HFFc6 (cell line): ENCODE measurements around the gene HCK. TPM values are rescaled to one million over a fixed set of nuclear protein-coding genes. Genes with fewer than 3 reads are reported as not detected.
"Not testable (repeated sequence)": the region's sequence is repeated elsewhere in the genome, so short reads cannot be mapped to it uniquely, and the experiment has no call there.

Experiments
- DNase-seq: peaks from one replicate; pipeline ENCODE4 v3.0.0-alpha.2; 2018
- H3K27ac Mint-ChIP-seq: 2 replicates; pipeline ENCODE4 v1.8.0; 2020; ENCODE audit warnings: mild to moderate bottlenecking, mixed read lengths
- H3K27me3 Mint-ChIP-seq: 2 replicates; pipeline ENCODE4 v1.8.0; 2021; ENCODE audit warnings: mild to moderate bottlenecking, moderate library complexity, mixed read lengths; ENCODE audit not compliant: insufficient read depth
- H3K36me3 Mint-ChIP-seq: 2 replicates; pipeline ENCODE4 v1.8.0; 2021; ENCODE audit warnings: low read depth, mixed read lengths
- H3K4me1 Mint-ChIP-seq: 2 replicates; pipeline ENCODE4 v1.8.0; 2020; ENCODE audit warnings: low read depth, mixed read lengths
- H3K4me3 Mint-ChIP-seq: 2 replicates; pipeline ENCODE4 v1.8.0; 2020; ENCODE audit warnings: mild to moderate bottlenecking, moderate library complexity, mixed read lengths
- H3K9me3 Mint-ChIP-seq: 2 replicates; pipeline ENCODE4 v1.8.0; 2020; ENCODE audit warnings: mild to moderate bottlenecking, mixed read lengths
- CTCF ChIP-seq: fragments of 200-600 bp; sonication (generic); IDR thresholded peaks from 2 replicates; pipeline ENCODE4 v1.5.0; 2021; ENCODE audit warnings: antibody characterized with exemption, mild to moderate bottlenecking
- total RNA-seq, 6 experiments: library from RNA; stranded (reverse); fragmentation: NEBNext Ultra II Directional; extraction: Animal tissue kit (Norgen Biotek cat#: 25700); gene quantifications; 2 replicates in 1 of 6; 3 replicates in 5 of 6; pipeline ENCODE4 v1.2.3, GENCODE V29; 2021

Gene HCK
- total RNA-seq, 6 experiments from 2014 or later = not detected

- H3K9me3 Mint-ChIP-seq = no peaks in the 10 kb centered on the region
- no peaks in the 10 kb centered on the region for H3K36me3 Mint-ChIP-seq
- DNase-seq = peak; percentile 84
- peak; percentile 99 for TF ChIP-seq CTCF
- peaks cover 49% of the 10 kb centered on the region for H3K27me3 Mint-ChIP-seq
- peak overlapping the region; percentile 15; the same call in 1 of the 2 replicates for H3K4me3 Mint-ChIP-seq
- H3K27ac Mint-ChIP-seq = no peak overlapping the region
- no peaks in the 10 kb centered on the region for H3K4me1 Mint-ChIP-seq
Measured at GRCh38 chr20:32031007-32031958, 20.8 kb upstream of the HCK start.

DNA sequence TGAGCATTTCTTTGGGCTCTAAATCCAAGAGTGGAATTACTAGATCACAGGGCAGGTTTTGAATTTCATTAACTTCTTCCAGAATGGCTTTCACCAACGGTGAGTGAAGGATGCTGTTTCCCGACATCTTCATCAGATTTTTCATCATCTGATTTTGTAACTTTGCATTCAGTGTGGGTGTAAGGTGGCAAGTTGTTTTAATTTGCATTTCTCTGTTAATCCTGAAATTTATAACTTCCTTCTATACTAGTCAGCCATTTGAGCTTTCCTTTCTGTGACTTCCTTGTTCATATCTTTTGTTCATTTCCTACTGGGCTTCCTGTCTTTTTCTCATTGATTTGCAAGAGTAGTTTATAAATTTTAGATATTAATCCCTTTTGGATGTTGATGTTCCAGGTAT is 18.7 kb upstream of the HCK start:
- H3K36me3 Mint-ChIP-seq = no peaks in the 10 kb centered on the region
- no peak overlapping the region for H3K4me3 Mint-ChIP-seq
- no peak for DNase-seq
- peaks cover 50% of the 10 kb centered on the region for H3K27me3 Mint-ChIP-seq
- no peak overlapping the region for H3K27ac Mint-ChIP-seq
- no peaks in the 10 kb centered on the region for H3K9me3 Mint-ChIP-seq
- H3K4me1 Mint-ChIP-seq = no peaks in the 10 kb centered on the region
- TF ChIP-seq CTCF = no peak

- not testable (repeated sequence) for H3K27ac Mint-ChIP-seq, H3K9me3 Mint-ChIP-seq, DNase-seq, H3K4me3 Mint-ChIP-seq, H3K4me1 Mint-ChIP-seq, H3K36me3 Mint-ChIP-seq
- peaks cover 46% of the 10 kb centered on the region for H3K27me3 Mint-ChIP-seq
Measured at GRCh38 chr20:32033721-32034120, 18.3 kb upstream of the HCK start.

GRCh38 chr20:32034581-32035425 is 17.2 kb upstream of the HCK start:
- Mint-ChIP-seq H3K4me3 (no peak overlapping the region), H3K27me3 (peaks cover 46% of the 10 kb centered on the region), H3K36me3 (no peaks in the 10 kb centered on the region), H3K27ac (no peak overlapping the region), H3K9me3 (no peaks in the 10 kb centered on the region), H3K4me1 (no peaks in the 10 kb centered on the region)
- peak; percentile 70 for TF ChIP-seq CTCF
- DNase-seq = peak; percentile 19

GRCh38 chr20:32035426-32035779 is 16.6 kb upstream of the HCK start:
- Mint-ChIP-seq H3K4me3 (no peak overlapping the region), H3K27me3 (peaks cover 48% of the 10 kb centered on the region), H3K4me1 (no peaks in the 10 kb centered on the region), H3K9me3 (no peaks in the 10 kb centered on the region), H3K36me3 (no peaks in the 10 kb centered on the region), H3K27ac (no peak overlapping the region)
- DNase-seq = no peak
- TF ChIP-seq CTCF = peak; percentile 17; the same call in 1 of the 2 replicates
